NAMALWA (cell line): ENCODE results near the gene SERBP1.
"Not testable (repeated sequence)": the region's sequence is repeated elsewhere in the genome, so short reads cannot be mapped to it uniquely, and the experiment has no call there.

Experiments used
- DNase-seq: peaks from one replicate; pipeline ENCODE4 v3.0.0-alpha.2; 2015; ENCODE audit warnings: low spot score

SERBP1 gene

GRCh38 chr1:67407498-67407897 lies 22.7 kb downstream of the SERBP1 start:
- no peak for DNase-seq

DNA sequence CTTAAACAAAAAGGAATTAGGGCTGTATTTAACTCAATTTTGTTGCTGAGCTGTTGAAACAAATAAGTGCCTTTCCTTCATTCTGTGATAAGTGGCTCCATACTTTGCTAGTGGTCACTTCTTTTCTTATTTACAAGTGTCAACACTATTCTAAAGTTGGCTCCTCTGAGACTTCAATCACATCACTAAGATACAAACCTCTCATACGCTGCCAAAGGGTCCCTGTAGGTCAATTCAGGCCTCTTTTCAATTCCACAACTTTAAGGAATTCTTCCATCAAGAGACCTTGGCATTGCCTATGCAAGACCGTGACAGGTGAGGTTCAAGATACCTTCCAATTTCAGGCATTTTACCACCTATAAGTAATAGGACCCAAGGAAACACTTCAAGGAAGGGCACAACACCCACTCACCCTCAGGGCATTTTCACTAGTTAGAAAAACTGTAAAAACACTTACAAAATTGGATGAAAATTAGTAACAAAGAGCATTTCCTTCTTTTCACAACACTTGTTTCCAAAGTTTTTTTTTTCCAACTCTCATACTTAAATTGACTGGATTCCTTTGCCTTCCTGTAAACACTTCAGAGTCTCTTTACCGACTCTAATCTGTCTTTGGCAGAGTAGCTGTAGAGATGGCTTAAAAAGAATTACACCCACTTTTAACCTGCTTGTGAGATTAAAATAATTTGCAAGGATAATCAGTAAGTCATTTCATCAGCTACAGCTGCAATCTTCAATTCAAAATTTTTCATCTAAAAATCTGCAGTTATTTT lies 24.5 kb downstream of the SERBP1 start:
- no peak for DNase-seq

DNA sequence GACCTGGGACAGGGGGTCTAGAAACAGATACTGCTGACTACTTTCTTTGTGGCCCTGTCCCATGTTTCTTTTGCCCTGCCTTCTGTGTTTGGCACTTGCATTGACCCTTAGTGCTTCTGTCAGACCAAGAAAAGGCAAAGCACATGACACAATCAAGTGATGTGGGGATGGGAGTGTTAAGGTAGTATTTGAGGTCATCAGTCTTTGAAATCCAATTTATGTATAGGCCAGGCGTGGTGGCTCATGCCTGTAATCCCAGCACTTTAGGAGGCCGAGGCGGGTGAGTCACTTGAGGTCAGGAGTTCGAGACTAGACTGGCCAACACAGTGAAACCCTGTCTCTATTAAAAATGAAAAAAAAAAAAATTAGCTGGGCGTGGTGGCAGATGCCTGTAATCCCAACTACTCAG lies 26.0 kb downstream of the SERBP1 start:
- DNase-seq = no peak

DNA sequence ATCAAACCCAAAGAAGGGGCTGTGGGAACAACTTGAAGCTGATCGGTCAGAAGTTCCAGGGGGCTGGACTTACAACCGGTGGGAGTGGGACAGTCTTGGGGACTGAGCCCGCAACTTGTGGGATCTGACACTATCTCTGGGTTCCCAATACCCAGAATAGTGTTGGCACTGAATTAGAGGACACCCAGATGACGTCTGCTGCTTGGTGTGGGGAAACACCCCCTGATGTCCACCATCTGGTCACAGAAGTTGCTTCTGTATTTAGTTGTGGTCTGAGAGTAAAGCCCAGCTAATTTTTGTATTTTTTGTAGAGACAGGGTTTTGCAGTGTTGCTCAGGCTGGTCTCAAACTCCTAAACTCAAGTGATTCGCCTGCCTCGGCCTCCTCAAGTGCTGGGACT lies 28.8 kb downstream of the SERBP1 start:
- DNase-seq = no peak

- DNase-seq = not testable (repeated sequence)
Observed at GRCh38 chr1:67400029-67400786, 30.0 kb downstream of the SERBP1 start.

GRCh38 chr1:67399199-67399993 lies 30.8 kb downstream of the SERBP1 start:
- no peak for DNase-seq

DNA sequence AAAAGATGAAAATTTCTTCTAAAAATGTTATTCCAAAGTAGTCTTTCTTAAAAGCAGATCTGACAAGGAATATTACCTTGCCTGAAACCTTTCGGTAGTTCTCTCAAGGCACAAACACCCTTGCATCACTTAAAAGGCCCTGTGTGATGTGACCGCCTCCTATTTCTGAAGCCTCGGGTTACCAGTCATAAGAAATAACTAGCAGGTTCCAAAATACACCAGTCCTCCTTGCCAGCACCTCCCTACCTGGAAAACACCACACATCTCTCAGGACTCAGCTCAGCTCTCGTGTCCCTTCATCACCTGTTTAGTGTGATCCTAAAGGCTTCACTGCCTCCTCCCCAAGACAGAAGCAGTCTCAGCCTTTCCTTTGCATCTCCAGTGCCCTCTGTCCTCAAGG lies 35.7 kb downstream of the SERBP1 start:
- DNase-seq = no peak

- DNase-seq = no peak
Observed at GRCh38 chr1:67393737-67394136, 36.5 kb downstream of the SERBP1 start.

DNA sequence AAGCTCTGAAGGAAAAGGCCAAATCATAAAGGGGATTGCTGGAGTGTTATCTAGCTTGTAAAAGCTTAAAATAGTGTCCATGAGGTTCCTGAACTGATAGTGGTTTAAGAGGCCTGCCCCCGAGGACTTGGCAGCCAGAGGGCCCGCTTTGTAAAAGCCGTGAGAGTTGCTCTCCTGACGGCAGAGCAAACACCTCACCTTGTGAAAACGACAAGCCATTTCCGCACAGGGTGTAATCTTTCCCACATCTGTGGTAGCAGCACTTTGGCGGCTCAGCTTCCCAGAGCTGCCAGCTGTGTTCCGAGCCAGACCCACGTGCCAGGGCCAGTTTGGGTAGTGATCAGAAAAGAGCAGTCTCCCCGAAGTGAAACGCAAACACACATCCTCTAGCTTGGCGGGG lies 37.0 kb downstream of the SERBP1 start:
- DNase-seq = no peak

- DNase-seq = no peak
Observed at GRCh38 chr1:67390041-67390887, 39.9 kb downstream of the SERBP1 start.

DNA sequence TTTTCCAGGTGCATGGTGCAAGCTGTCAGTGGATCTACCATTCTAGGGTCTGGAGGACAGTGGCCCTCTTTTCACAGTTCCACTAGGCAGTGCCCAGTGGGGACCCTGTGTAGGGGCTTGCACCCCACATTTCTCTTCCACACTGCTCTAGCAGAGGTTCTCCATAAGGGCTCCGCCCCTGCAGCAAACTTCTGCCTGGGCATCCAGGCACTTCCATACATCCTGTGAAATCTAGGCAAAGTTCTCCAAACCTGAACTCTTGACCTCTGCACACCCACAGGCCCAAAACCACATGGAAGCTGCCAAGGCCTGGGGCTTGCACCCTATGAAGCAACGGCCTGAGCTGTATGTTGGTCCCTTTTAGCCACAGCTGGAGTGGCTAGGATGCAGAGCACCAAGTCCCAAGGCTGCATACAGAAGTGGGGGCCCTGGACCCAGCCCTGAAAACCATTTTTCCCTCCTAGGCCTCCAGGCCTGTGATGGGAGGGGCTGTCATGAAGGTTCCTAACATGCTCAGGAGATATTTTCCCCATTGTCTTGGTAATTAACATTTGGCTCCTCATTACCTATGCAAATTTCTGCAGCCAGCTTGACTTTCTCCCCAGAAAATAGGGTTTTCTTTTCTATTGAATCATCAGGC lies 46.1 kb downstream of the SERBP1 start:
- no peak for DNase-seq

DNA sequence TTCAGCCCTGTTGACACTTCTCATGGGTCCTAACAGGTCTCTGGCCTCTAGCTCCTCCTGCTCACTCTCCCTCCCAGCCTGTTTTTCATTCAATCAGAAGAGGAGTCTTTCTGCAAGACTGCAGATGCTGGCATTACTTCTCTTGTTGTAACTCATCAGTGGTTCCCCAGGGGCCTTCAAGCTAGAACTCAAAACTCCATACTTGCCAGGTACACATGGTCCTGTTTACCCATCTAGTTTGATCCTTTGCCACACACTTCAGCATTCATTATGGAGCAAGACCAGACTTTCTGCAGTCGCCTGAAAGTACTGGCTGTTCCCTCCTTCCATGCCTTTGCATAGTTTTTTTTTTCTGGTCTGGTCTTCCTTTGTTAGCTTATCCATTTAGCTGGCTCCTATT lies 47.9 kb downstream of the SERBP1 start:
- DNase-seq = no peak

- DNase-seq = no peak
Observed at GRCh38 chr1:67381154-67381553, 49.0 kb downstream of the SERBP1 start.

DNA sequence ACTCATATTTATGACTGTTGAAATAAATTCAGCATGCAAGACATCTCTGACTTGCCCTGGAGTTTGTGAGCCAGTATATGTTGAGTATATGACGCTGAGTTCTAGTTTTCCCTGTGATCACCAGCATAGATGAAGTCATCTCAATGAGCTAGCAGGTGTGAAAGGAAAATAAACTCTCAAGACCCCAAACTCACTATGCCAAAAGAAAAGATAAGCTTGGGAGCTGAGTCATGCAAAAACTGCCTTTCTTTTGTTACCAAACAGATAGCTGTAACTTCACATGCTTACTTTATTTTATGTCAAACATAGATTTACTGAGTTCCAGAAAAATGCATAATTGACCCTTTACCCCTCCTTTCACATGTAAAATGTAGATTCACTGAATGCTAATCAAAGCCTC lies 52.9 kb downstream of the SERBP1 start:
- no peak for DNase-seq

- no peak for DNase-seq
Observed at GRCh38 chr1:67376381-67376780, 53.8 kb downstream of the SERBP1 start.

DNA sequence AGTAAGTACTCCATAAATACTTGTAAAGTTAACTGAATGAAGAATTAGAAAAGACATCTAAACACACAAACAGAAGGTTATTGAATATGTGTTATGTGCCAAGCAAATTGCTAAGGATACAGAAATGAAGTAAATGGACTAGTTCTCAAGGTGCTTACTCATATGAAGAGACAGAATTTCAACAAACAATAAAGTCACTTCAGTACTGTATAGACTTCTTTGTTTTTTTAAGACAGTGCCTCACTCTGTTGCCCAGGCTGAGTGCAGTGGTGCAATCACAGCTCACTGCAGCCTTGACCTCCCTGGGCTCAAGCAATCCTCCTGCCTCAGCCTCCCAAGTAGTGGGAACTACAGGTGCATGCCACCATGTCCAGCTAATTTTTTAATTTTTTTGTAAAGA lies 57.3 kb downstream of the SERBP1 start:
- DNase-seq = no peak

DNA sequence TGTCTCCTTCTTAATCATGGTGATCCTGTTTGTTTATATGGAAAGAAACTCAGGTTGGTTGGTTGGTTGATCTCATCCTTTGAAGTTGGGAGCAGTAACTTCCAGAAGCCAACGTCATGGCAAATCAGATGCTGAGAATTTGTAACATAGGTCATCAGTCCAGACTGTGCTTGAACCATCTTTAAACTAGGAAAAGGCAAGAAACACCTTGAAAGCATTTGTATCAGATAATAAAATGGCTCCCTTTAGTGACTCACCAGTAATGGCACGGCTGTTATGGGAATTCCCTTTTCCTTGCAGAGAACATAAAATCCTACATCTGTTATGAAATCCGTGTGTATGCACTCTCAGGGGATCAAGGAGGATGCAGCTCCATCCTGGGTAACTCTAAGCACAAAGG lies 58.1 kb downstream of the SERBP1 start:
- no peak for DNase-seq

DNA sequence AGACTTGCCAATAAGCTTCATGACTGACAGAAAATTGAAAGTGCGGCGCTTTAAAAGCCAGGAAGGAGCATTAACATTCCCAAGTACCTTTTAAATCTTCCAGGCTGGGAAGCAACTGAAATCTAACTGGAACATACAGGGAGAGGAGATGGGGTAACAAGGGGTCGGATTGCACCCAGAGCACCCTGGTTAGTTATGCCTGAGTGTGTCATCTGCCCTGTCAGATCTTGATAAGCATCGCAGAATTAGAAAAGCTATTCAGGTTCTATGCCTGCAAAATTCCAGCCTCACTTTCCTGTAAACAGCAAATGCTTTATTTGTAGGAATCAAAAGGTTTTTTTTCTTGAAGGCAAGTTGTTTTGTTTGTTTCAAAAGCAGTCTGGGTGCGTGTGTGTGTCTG lies 58.5 kb downstream of the SERBP1 start:
- DNase-seq = no peak

- DNase-seq = no peak
Observed at GRCh38 chr1:67371043-67371442, 59.2 kb downstream of the SERBP1 start.

- no peak for DNase-seq
Observed at GRCh38 chr1:67368046-67368514, 62.1 kb downstream of the SERBP1 start.

DNA sequence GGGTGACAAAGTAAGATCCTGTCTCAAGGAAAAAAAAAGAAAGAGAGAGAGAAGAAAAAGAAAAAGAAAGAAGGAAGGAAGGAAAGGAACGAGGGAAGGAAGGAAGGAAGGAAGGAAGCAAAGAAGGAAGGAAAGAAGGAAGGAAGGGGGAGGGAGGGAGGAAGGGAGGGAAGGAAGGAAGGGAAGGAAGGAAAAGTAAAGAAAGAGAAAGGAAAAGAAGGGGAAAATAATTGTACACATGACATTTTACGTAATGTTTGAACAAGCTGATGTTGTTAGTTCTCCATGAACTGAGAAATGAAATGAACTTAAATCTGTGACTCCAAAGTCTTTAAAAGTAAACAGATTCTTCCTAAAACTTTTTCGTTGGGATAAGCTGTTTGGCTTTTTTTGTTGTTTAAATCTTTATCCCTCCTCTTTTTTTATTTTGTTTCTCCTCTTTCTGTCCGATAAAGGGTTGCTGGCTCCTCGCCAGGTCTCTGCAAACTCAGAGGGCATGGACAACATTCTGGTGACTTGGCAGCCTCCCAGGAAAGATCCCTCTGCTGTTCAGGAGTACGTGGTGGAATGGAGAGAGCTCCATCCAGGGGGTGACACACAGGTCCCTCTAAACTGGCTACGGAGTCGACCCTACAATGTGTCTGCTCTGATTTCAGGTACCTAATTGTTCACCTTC lies 62.7 kb downstream of the SERBP1 start:
- DNase-seq = no peak
